ENCODE measurements around the gene ANKS1A.

The ANKS1A gene

DNA sequence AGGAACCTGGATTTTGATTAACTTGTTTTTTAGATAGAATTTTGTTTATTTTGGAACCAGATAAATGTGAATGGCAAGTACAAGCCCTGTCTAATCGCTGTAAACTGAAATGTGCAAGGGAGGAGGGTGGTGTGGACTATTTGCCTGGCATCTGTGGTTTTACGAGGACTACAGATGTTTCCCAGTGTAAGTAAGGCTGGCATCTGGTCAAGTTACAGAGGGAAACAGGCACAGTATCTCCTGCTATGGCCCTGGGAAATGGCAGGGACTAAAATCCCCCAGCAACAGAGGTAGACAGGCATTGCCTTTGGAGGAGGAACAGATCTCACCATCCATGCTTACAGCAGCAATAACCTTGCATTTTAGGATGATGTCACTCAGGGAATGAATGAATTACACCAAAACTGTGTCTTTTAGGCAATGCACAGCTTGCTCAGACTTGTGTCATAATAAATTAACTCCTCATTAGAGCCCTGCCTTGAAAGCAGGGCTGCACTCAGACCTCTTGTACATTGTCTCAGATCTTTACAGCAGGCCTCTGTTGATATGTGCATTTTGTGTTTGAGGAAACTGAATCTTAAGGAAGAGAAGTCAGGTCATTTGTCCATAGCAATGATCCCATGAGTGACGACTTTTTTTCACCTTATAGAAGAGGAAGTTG is 155.8 kb downstream of the ANKS1A start:
- no peak for DNase-seq

DNA sequence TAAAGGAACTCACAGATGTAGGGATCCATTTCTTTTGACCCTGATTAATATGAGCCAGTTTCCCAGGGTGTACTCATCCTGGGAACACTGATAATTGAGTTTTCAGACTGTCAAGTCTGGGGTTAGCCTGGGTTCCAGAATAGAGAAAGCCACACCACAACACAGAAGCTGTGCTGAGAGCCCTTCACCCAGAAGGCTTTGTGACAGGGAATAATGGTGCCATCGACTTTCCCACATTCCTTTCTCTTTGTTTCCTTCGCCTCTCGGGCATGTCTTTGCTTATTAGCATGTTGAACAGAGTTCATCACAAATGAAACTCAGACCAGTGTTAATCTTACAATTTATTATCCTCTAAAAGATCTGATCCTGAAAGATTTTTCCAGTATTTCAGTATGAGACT is 157.0 kb downstream of the ANKS1A start:
- DNase-seq: no peak

DNA sequence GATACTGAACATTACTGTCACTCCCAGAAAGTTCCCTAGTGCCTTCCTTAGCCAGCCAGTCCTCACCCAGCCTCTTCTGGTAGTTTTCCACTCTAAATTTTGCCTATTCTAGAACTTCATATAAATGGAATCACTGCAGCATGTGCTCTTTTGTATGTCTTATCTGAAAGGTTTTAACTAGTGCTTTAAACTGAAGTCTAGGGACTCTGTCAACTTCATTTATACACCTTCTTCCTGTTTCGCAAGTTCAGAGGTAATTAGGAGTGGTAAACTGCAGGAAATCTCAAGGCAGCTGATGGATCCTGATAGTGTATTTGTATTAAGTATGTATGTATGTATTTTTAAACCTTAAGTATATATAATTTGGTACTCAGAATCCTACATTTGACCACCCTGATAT is 157.8 kb downstream of the ANKS1A start:
- no peak for DNase-seq

DNA sequence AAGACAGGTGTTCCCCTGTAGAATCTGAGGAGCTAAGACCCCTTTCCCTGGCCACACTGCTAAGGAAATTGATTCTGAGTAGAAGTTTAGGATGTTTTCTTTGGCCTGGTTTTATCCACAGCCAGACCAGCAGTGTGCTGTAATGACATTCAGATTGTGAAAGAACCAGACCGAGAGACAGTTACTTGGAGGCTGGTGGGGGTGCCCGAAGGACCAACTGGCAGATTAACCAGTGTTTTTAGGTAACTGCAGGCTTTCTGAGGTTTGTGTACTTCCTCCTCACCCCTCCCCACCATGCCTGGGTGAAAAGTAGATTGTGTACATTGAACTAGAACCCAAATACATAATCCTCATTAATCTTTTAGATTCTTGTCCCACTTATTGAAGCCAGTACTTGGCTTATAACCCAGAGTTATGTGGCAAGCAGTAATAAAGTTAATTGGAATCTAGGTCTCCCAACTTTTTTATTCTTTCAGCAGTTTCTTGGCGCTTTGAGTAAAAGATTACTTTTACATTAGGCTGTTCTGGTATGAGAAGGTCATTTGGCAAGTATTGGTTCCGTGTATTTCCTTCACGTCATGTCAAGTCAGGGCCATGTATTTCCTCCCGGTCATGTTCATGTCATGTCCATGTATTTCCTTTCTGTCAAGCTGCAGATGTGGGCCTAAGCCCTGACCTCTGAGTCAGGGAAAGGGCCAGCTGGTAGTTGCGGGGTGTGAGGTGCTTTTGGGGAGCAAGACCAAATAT is 158.4 kb downstream of the ANKS1A start:
- no peak for DNase-seq

DNA sequence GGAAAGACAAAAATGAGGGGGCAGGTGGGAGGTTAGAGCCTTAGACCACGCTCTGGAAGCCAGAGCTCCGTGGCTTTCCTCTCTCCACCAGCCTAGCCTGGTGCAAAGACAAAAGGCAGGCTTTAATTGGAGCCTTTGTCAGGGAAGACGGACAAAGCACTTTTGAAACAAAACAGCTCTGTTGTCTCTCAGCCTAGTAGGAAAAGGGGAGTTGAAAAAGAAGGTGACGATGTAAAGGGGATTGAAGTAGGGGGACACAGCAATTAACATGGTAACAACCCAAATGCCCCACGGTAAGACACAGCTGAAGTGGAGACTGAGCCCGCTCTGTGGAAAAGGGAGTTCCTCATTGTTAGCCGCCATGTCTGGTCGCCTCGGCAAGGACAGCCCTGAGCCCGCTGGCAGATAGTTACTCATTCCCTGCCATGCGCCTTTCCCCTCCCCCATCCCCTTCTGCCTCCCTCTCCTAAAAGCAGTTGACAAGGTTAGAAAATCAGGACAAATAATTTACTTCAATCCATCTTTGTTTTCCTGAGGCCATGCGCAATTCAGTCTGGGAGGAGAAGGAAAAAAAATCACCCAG is 159.1 kb downstream of the ANKS1A start:
- DNase-seq: no peak

DNA sequence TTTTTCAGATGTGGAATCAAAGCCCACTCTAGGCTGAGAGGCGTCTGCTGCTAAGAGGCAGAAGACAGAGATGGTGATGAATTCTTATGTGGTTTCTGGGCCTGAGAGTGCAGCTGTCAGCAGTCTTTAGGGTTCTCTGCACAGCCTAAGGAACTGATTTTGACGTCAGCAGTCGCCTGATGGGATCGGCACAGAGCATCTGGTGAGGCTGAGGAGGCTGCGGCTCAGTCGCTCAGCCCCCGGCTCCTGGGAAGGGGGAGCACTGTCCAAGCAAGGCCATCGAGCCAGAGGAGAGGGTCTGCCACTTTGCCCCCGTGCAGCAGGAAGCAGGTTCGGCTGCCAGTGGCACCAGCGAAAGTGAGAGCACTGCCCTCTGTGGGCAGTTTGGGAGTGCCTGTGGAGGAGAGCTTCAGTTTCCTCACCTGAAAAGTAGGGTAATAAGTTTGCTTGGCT is 159.6 kb downstream of the ANKS1A start:
- DNase-seq: peak; percentile 25

DNA sequence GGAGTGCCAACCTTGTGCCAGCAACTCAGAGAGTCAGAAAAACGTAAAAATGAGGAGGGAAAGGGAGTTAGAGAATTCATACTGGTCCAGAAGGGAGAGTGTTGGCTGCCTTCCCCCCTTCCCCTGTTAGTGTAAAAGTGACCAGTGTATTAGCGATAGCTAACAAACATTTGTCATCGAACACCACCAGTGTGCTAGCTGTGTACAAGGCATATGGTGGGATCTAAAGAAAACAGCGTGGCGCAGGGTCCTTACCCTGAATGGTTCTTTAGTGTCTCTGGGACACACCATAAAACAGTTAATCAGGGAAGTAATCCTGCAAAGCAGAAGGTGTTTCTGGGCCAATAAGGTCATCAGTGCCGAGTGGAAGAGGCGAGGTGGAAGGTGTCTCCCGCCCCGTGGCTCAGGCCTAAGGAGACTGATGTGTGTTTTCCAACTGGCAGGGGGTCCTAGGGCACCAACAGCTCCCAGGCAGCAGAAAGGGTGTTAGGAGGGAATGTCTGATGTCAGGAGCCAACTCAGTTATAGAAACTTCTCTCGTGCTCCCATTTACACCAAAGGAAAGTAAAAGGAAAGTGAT is 160.2 kb downstream of the ANKS1A start:
- no peak for DNase-seq

DNA sequence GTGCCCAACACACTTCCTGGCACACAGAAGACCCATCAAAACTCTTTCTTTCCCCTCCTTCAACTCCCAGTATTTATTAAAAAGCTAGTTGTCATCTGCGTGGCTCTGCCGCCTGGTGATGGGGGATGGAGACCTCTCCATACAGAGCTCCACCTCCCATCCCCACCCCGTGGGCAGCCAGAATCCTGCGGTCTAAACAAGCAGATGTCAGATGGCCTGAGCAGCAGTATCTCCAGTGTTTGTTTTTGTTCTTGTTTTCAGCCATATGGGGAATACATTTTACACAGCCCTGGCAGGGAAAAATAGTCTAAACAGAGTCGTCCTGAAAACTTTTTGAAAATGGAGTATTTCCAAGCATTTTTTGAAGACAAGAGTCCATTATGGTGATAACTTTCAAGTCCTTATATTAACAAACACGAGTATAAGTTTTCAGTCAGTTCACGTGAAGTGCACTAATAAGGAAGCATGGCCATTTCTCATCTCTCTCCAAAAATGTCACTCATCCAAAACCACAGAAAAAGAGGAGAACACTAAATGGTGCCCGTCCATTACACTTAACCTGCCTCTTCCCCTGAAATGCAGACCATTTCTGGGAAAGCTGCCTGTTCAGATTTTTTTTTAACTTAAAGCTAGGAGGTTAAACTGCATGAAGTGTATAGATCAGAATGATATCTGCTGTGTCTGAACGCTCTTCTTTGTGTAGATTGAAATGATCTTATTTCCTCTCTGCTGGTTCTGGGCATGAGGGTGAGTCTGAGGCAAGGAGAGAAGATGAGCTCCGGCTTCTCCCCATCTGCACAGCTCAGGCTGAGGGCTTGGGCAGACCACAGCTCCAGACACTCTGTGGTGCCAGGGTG is 161.1 kb downstream of the ANKS1A start:
- peak; percentile 50 for DNase-seq

DNA sequence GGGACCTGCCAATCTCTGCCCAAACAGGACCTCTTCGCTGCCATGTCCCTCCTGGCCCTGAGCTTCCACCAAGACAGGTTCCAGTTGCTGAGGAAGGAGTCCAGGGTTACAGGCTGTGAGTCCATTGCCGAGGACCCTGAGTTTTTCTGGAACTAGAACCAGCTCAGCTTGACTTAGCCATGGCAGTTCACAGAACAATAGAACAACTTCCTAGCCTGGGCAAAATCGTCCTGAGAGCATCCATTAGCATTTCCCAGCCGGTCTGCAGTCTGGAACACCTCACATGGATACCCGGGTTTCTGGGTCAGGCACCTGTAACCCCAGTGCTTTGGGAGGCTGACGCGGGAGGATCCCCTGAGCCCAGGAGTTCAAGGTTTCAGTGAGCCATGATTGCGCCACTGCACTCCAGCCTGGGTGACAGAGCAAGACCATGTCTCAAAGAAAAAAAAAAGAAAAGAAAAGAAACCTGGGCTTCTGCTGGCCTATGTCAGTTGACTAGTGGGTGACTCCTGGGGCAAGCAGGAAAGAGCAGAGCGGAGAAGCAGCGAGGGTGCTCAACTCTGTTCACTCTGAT is 161.8 kb downstream of the ANKS1A start:
- no peak for DNase-seq

DNA sequence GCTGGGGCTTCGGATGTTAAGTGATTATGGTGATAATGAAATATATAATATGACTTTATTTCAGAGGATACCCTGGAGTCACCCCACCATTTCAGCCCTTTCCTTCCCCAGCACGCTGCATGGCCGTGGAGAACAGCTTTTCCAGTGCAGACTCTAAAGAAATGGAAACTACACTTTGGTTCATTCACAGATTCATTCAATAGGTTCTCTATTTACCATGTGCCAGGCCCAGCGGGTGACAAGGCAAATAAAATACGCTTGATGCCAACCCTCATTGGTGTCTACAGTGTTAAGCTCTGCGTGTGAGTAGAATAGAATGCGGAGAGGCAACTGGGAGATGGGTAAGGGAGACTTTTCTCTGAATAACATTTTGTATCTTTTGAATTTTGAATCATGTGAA is 162.3 kb downstream of the ANKS1A start:
- no peak for DNase-seq

DNA sequence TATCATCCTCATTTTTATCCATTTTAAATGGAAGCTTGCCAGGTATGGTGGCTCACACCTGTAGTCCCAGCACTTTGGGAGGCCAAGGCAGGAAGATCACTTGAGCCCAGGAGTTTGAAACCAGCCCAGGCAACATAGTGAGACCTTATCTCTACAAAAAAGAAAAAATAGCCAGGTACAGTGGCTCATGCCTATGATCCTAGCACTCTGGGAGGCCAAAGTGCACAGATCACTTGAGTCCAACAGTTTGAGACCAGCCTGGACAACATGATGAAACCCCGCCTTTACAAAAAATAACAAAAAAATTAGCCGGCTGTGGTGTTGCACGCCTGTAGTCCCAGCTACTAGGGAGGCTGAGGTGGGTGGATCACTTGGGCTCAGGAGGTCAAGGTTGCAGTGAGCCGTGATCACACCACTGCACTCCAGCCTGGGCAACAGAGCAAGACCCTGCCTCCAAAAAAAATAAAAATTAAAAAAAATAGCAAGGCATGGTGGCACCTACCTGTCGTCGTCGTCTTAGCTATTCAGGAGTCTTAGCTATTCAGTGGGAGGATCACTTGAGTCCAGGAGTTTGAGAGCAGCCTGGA is 163.0 kb downstream of the ANKS1A start:
- DNase-seq: no peak

DNA sequence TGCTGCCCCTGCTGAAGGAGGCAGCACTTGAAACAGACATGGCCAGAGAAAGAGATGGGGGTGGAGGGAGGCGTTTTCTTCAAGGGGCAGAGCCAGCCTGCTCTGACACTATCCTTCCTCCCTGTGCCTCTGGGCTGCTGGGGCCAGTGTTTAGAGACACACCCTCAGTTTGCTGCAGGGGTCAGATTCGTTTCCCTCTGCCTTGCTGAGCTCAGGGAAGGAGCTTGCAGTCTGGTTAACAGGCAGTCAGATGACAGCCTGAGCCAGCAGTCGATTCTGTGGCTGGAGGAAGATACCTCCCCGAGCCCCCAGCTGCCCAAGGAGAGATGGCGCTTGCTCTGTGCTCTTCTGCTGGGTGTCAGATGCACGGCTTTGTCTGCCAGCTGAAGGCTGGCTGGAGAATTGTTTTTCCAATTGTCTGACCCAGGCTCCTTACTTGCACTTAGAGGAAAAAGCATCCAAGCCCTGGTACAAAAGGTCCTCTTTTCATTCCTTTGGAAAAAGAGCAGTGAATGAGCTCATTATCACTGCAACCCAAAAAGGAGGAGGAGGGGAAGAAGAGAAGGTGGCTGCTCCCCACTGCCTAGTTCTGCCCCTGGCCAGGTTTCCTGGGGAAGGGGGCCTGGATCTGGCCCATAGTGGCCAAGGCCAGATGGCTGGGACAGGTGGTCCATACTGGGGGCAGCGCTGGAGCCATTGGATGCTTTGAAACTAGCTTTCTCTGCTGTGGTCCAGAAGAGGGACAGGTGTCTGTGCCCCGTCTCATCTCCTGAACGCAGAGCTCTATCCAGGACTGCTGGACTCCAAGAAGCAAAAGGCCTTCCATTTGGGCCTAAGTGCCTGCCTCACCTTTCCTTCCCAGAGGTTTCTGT is 163.9 kb downstream of the ANKS1A start:
- DNase-seq: no peak

DNA sequence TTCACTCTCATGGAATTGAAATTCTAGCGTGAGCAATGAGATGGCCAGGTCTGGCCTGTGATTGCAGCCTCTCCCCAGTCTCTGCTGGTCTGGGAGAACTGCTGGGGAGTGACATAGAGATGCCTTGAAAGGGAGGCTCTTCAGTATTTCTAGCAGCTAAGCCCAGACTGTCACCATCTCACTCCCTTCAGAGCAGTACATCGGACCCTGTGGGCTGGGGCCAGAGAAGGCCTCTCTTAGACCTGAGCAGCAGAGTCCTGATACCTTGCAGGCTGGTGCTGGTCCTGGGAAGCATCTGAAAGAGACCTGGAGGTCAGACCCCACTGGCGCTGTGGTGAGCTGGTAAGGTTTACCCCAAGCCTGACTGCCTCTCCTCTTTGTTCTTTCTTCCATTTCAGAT is 164.6 kb downstream of the ANKS1A start:
- DNase-seq: no peak

DNA sequence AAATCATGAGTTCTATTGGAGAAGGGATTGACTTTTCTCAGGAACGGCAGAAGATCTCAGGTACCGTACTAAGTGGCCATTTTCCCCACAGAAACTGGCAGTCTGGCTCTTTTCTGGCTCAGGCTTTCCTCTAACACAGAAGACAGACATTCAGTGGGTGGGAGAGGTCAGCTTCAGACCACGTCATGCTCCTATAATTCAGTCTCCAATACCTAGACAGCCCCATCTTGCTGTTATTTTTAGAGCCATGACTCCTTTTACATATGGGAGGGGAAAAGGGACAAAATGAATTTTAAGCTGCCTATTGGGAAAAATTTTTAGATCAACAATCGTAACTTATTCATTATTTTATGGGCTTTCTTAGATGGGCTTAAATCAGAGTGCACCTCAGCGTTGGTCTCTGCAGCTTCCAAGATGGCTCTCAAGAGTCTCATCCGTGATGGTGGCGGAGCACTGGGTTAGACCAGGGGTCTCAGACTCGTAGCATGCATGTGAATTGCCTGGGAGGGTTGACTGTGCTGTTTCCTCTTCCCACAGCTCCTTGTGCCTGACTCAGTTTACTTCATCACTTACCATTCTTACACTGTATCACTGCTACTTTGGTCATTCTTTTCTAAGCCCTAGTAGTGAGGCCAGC is 165.2 kb downstream of the ANKS1A start:
- no peak for DNase-seq

DNA sequence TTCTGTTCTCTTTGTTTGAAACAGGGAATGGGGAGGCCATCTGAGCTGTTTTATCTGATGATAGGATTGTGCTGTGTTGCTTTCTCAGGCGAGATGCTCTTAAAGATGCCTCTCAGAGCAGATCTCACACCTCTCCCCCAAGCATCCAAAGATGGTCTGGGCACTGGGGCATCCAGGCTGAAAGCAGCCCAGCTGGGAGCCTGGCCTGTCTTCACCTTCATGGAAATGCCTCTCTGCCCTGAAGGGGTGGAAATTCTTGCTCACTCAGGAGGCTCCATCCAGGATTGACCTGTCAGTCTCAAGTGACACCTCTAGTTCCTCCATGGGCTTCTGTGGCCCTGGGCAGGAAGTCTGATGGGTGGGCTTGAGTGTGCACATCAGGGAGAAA is 165.7 kb downstream of the ANKS1A start:
- DNase-seq: no peak

DNA sequence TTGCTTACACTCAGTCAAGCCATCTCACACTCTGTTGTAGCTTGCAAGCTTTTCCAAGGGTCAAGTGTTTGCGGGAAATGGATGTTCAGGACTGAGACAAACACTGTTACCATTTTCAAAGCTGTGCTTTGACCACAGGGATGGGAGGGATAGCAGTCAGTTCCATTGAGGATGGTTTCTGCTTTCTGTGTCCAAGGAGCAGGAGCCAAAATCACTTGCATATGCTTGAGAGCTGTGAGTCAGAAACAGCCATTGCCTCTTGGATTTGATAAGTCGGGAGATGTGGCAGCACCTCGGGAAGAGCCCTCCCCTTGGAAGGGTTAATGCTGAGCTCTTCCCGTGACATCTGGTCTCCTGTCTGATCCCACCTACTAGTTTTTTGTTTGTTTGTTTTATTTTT is 166.8 kb downstream of the ANKS1A start:
- no peak for DNase-seq

DNA sequence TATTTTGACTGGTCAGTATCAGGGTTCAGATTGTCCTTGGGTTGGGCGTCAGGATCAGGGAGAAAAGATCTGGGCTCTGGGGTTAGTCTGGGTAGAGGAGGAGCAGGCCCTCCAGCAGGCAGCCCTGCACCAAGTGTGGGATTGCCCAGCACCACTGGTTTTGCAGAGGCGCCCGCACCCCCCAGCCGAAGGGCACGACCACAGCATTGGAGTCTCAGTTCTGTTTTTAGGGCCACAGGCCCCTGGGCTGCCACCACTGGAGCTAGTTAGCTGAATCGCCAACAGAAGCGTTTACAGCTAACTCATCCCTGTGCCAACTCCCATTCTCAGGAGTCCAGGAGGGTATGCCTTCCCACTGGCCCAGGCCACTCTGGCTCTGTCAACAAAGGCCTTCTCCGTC is 167.9 kb downstream of the ANKS1A start:
- DNase-seq: no peak

DNA sequence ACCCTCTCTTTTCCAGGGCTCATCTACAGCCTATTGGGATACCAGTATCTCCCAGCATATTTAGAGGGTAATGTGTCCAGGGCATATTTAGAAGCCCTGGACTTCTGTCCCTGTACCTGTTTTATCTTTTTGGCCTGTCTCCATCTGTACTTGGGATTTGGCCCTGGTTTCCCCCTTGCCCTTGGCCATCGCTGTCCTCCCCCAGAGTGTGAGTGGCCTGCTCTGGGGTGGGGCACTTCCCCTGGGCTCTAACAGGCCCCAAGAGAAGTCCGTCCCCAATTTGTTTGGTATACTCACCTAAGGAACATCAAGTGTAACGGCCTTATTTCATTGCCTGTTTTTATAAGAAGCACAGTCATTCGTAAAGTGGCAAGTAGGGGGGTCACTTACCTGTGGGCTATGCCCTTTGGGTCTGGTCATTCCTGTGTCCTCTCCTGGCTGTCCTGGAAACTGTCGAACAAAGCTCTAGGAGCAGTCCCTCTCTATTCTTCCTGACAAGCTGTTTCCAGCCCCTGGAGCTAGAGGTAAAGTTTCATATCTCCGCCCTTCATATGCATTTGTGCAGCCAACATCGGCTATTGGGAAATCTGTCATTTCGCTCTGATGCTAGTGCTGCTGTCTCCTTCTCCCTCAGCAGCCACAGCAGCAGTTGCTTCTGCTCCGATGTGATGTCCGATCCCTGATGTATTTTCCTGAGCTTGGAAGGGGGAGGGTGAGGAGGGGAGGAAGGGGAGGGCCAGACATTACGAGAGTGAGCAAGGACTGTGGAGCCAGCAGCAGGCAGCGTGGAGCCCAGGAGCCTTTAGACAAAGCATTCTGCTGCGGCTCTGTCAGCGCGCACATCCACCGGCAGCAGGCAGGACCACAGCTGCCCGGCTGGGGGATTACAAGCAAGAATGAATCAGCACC is 168.6 kb downstream of the ANKS1A start:
- no peak for DNase-seq

DNA sequence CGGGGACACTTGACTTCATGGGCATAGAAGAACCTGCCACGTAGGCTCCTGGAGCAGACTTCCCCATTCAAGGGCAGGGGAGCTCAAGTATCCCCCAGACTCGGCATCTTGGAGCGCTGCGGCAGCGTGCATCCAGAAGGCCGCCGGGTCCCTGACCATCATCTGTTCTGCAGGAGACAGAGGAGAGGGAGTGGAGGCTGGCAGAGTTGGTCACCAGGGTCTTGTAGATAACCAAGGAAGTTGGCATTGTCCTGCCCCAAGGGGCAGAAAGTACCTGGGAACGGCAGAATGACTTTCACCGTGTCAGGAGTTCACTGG is 169.3 kb downstream of the ANKS1A start:
- DNase-seq: no peak
